HG03575 (cell line): ENCODE measurements around the gene PDGFRB.

Source experiments
- ATAC-seq: cut with Tn5 transposase; IDR thresholded peaks from one replicate; pipeline ENCODE4 v1.9.1; 2021; ENCODE audit not compliant: unreplicated experiment, insufficient number of reproducible peaks, low FRiP score; ENCODE audit errors: extremely low read depth

PDGFRB gene

DNA sequence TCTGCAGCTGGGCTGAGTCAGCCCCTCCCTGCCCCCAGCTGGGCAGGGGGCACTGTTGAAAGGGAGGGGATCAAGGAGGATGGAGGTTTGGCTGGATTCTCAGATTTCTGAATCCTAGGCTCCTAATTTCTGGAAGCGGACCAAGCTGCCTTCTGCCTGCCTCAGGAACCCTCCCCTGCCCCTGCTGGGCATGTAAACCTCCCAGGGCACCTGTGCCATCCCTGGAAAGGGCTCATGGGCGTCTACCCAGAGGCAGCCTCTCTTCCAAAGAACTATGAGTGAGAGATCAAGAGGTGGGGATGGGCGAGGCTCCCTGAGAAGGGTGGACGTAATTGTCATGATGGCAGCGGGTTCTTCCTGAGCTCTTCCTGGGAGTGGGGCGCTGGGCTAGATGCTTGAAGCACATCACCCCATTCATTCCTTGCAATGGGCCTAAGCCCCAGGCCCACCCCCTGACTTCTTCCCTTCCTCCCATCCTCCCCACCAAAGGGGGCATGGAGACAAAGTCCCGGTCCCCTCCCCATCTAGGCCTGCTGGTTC is 90.9 kb downstream of the PDGFRB start:
- ATAC-seq: no peak
